CD14-positive monocyte (primary cell): ENCODE results near the gene CCDC167. TPM values are rescaled to one million over a fixed set of nuclear protein-coding genes. Genes with fewer than 3 reads are reported as not detected.
A peak's percentile ranks its signal among the peaks of the same experiment; 100 is the strongest.

Experiments used
- DNase-seq, 3 donors: peaks; one replicate each; pipeline ENCODE4 v3.0.0-alpha.2; 2011 to 2022
- H2AFZ ChIP-seq: 2 replicates; pipeline ENCODE4 v1.6.0; 2012; ENCODE audit warnings: mild to moderate bottlenecking, low read depth, low read length, inconsistent platforms; ENCODE audit not compliant: insufficient read depth, poor library complexity, severe bottlenecking
- H3K27ac ChIP-seq, 2 donors: 1 replicate in 1 of 2; 2 replicates in 1 of 2; pipeline ENCODE4 v1.5.1; 2012 to 2013; ENCODE audit warnings: low read length in 2 of 2, control low read depth in 1 of 2, inconsistent platforms in 1 of 2, low read depth in 1 of 2, mild to moderate bottlenecking in 1 of 2
- H3K27me3 ChIP-seq, 2 donors: one replicate each; pipeline versions ENCODE4 v1.6.0 to v1.6.1; 2011 to 2013; ENCODE audit warnings: low read length in 2 of 2; ENCODE audit not compliant: control insufficient read depth in 2 of 2, insufficient read depth in 2 of 2
- H3K36me3 ChIP-seq, 2 donors: replicated peaks in 1 of 2; 1 replicate in 1 of 2; 2 replicates in 1 of 2; pipeline versions ENCODE4 v1.5.1 to v1.6.1; 2012 to 2013; ENCODE audit warnings: low read length in 2 of 2, control low read depth in 1 of 2, inconsistent platforms in 1 of 2, mild to moderate bottlenecking in 1 of 2; ENCODE audit not compliant: insufficient read depth in 2 of 2, control insufficient read depth in 1 of 2
- H3K4me1 ChIP-seq, 2 donors: 1 replicate in 1 of 2; 2 replicates in 1 of 2; pipeline versions ENCODE4 v1.5.1 to v1.6.1; 2012 to 2013; ENCODE audit warnings: low read length in 2 of 2, control low read depth in 1 of 2, inconsistent platforms in 1 of 2, mild to moderate bottlenecking in 1 of 2, moderate library complexity in 1 of 2; ENCODE audit not compliant: insufficient read depth in 2 of 2, control insufficient read depth in 1 of 2
- H3K4me2 ChIP-seq: replicated peaks from 2 replicates; pipeline ENCODE3; 2012; ENCODE audit warnings: low read length, moderate library complexity, mild to moderate bottlenecking; ENCODE audit not compliant: poor library complexity, severe bottlenecking; ENCODE audit errors: extremely low read depth
- H3K4me3 ChIP-seq, 3 experiments: fragments of 200-600 bp in 1 of 3; sonication (generic) in 1 of 3; replicated peaks in 1 of 3; 1 replicate in 2 of 3; 2 replicates in 1 of 3; pipeline ENCODE4 v1.5.1; 2011 to 2013; ENCODE audit warnings: low read length in 3 of 3, mild to moderate bottlenecking in 3 of 3, control low read depth in 2 of 3, low read depth in 2 of 3, inconsistent platforms in 1 of 3, moderate library complexity in 1 of 3
- H3K79me2 ChIP-seq: 2 replicates; pipeline ENCODE4 v1.6.0; 2012; ENCODE audit warnings: mild to moderate bottlenecking, control low read depth, inconsistent platforms, low read length, moderate library complexity; ENCODE audit not compliant: insufficient read depth
- H3K9ac ChIP-seq: 2 replicates; pipeline ENCODE4 v1.6.0; 2017; ENCODE audit warnings: low read length, mild to moderate bottlenecking; ENCODE audit not compliant: insufficient read depth, poor library complexity, severe bottlenecking
- H3K9me3 ChIP-seq, 2 donors: replicated peaks in 1 of 2; 1 replicate in 1 of 2; 2 replicates in 1 of 2; pipeline versions ENCODE4 v1.5.1 to v1.6.1; 2012 to 2013; ENCODE audit warnings: low read length in 2 of 2, control low read depth in 1 of 2; ENCODE audit not compliant: control insufficient read depth in 1 of 2, insufficient read depth in 1 of 2
- H4K20me1 ChIP-seq: 2 replicates; pipeline ENCODE4 v1.6.0; 2012; ENCODE audit warnings: mild to moderate bottlenecking, low read length, control low read depth, moderate library complexity; ENCODE audit not compliant: insufficient read depth
- H3K27ac Mint-ChIP-seq, 7 donors: one replicate each; pipeline ENCODE4 v1.8.0; 2020; ENCODE audit warnings: mild to moderate bottlenecking in 7 of 7, mixed read lengths in 7 of 7, moderate library complexity in 6 of 7, inconsistent platforms in 2 of 7
- H3K27me3 Mint-ChIP-seq, 3 donors: one replicate each; pipeline ENCODE4 v1.8.0; 2021 to 2022; ENCODE audit warnings: low read depth in 3 of 3, mild to moderate bottlenecking in 3 of 3, mixed read lengths in 3 of 3, moderate library complexity in 3 of 3, inconsistent platforms in 1 of 3
- H3K36me3 Mint-ChIP-seq, 2 donors: one replicate each; pipeline ENCODE4 v1.8.0; 2020; ENCODE audit warnings: mixed read lengths in 2 of 2, inconsistent platforms in 1 of 2, mild to moderate bottlenecking in 1 of 2
- H3K4me1 Mint-ChIP-seq: one replicate; pipeline ENCODE4 v1.8.0; 2020; ENCODE audit warnings: mild to moderate bottlenecking, mixed read lengths
- H3K4me3 Mint-ChIP-seq, 2 donors: one replicate each; pipeline ENCODE4 v1.8.0; 2020; ENCODE audit warnings: mild to moderate bottlenecking in 2 of 2, mixed read lengths in 2 of 2, moderate library complexity in 1 of 2
- H3K9me3 Mint-ChIP-seq, 7 donors: one replicate each; pipeline ENCODE4 v1.8.0; 2020 to 2022; ENCODE audit warnings: mixed read lengths in 7 of 7, mild to moderate bottlenecking in 6 of 7, moderate library complexity in 6 of 7, inconsistent platforms in 2 of 7
- CTCF ChIP-seq: fragments of 200-600 bp; IDR thresholded peaks from one replicate; pipeline ENCODE4 v1.8.0; 2022; ENCODE audit warnings: antibody characterized with exemption, mild to moderate bottlenecking
- WGBS: methylation state at CpG from one replicate; pipeline ENCODE4 v1.1.5; 2013; ENCODE audit warnings: missing lambda C conversion rate; ENCODE audit not compliant: insufficient coverage; 5-methylcytosine and 5-hydroxymethylcytosine counted together
- intact Hi-C, 2 donors: fragments of 100-400 bp; cut with micrococcal nuclease; formaldehyde crosslinking; loops; one replicate each; pipeline versions ENCODE4 v1.15.0 to v1.15.1; 2023
- polyA plus RNA-seq, 3 donors: library from polyadenylated mRNA; depleted of rRNA in 1 of 3; unstranded in 2 of 3; stranded (reverse) in 1 of 3; fragments of 300-500 nt in 2 of 3; fragments of >200 nt in 1 of 3; fragmentation: Illumina TruSeq in 2 of 3; gene quantifications; 1 replicate in 2 of 3; 2 replicates in 1 of 3; pipeline ENCODE4 v1.2.3, GENCODE V29; 2012 to 2021

CCDC167 gene
- polyA plus RNA-seq, 3 donors: 12.5 to 22.9 (median 20.7) TPM

GRCh38 chr6:37463110-37463509, 36.6 kb downstream of the CCDC167 start:
- Histone ChIP-seq H3K4me3 (no peak overlapping the region), H3K27ac (no peak overlapping the region), H3K27me3 (no peaks in the 10 kb centered on the region), H3K9me3 (peaks cover 0 to 7% of the 10 kb centered on the region in 2 donors), H3K36me3 (peaks cover 64 to 91% of the 10 kb centered on the region in 2 donors), H3K79me2 (no peaks in the 10 kb centered on the region), H3K4me1 (no peaks in the 10 kb centered on the region), H2AFZ (no peak overlapping the region), H4K20me1 (no peaks in the 10 kb centered on the region), H3K4me2 (no peak overlapping the region), H3K9ac (no peak overlapping the region)
- Mint-ChIP-seq H3K27me3 (no peaks in the 10 kb centered on the region), H3K36me3 (peaks cover 78 to 92% of the 10 kb centered on the region in 2 donors), H3K9me3 (peaks cover 0 to 13% (median 6%) of the 10 kb centered on the region in 7 donors), H3K4me1 (no peaks in the 10 kb centered on the region), H3K27ac (peak overlapping the region in 1 of 7 donors; percentile 2), H3K4me3 (no peak overlapping the region)
- intact Hi-C loops: no loop called here
- no peak for TF ChIP-seq CTCF
- DNase-seq: no peak

- Histone ChIP-seq H2AFZ (no peak overlapping the region), H3K27me3 (no peaks in the 10 kb centered on the region), H3K9me3 (no peaks in the 10 kb centered on the region), H3K4me1 (no peaks in the 10 kb centered on the region), H3K4me3 (no peak overlapping the region), H4K20me1 (no peaks in the 10 kb centered on the region), H3K36me3 (peaks cover 75 to 95% of the 10 kb centered on the region in 2 donors), H3K27ac (no peak overlapping the region), H3K9ac (no peak overlapping the region), H3K4me2 (no peak overlapping the region), H3K79me2 (no peaks in the 10 kb centered on the region)
- Mint-ChIP-seq H3K4me3 (no peak overlapping the region), H3K36me3 (peaks cover 84 to 95% of the 10 kb centered on the region in 2 donors), H3K27ac (no peak overlapping the region), H3K4me1 (peaks cover 9% of the 10 kb centered on the region), H3K9me3 (peaks cover 0 to 3% (median 0%) of the 10 kb centered on the region in 7 donors), H3K27me3 (no peaks in the 10 kb centered on the region)
- DNase-seq: no peak
- no peak for TF ChIP-seq CTCF
- 86% methylated on average over 1 of the region's 2 CpGs for WGBS
- intact Hi-C loops: no loop called here
These were observed 38.9 kb downstream of the CCDC167 start for GRCh38 chr6:37460805-37461204.
